ENCODE results near the gene FARS2. TPM values are rescaled to one million over a fixed set of nuclear protein-coding genes. Genes with fewer than 3 reads are reported as not detected.

Gene FARS2
- polyA plus RNA-seq, 2 of the 4 experiments (the other 2 are of a cell fraction): 12.9 to 17.5 TPM

DNA sequence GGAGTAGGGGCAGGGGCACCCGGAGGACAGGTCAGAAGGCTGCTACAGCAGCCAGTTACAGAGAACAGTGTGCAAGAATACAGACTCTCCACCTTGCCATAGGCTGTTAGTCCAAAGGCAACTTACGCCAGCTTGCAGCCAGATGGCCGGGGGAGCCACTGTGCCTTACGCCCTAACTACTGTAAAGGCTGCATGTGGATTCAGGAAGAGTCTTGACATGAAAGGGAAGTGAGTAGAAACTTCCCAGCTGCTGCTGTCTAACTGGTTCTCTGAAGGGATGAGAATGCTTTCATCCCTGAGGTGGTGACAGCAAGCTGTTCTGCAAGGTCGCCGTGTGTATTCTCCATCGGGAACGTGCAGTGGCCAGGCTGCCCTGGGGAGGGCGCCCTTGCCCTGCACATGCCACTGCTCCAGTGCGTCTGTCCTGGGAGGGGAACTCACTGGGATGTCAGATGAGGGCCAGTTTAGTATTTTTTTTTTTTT is 46.7 kb upstream of the FARS2 start:
- ATAC-seq (peak in 1 of 2 experiments; percentile 86; a peak in 3 of 6 replicates), DNase-seq (ENCODE audit: low read depth in 1 of 2, low spot score in 1 of 2) (peak in 1 of 2 experiments; percentile 25), FAIRE-seq (no peak)
- CTCF ChIA-PET: interaction anchor here (0.6 to 1.3 kb wide), 6 partner anchors 11 to 1605 kb away, joined by 3 read pairs; no protein-coding TSS in a partner anchor
- POLR2A ChIA-PET: interaction anchor here (0.7 kb wide), 1 partner anchor 887 kb away, joined by 5 read pairs; no protein-coding TSS in a partner anchor
- Histone ChIP-seq H3K4me2 (no peak overlapping the region), H3K27ac (no peak overlapping the region), H3K4me3 (no peak overlapping the region), H3K9me3 (no peaks in the 10 kb centered on the region), H3K4me1 (no peaks in the 10 kb centered on the region)
- WGBS (ENCODE audit: missing lambda C conversion rate): 56% methylated on average over 5 of the region's 10 CpGs
- TF ChIP-seq, protein P1, sequence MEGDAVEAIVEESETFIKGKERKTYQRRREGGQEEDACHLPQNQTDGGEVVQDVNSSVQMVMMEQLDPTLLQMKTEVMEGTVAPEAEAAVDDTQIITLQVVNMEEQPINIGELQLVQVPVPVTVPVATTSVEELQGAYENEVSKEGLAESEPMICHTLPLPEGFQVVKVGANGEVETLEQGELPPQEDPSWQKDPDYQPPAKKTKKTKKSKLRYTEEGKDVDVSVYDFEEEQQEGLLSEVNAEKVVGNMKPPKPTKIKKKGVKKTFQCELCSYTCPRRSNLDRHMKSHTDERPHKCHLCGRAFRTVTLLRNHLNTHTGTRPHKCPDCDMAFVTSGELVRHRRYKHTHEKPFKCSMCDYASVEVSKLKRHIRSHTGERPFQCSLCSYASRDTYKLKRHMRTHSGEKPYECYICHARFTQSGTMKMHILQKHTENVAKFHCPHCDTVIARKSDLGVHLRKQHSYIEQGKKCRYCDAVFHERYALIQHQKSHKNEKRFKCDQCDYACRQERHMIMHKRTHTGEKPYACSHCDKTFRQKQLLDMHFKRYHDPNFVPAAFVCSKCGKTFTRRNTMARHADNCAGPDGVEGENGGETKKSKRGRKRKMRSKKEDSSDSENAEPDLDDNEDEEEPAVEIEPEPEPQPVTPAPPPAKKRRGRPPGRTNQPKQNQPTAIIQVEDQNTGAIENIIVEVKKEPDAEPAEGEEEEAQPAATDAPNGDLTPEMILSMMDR (IDR thresholded peaks at IDR 0.05): peak; percentile 36; the same call in 2 of the 3 replicates
- TF ChIP-seq TFCP2L1 (CRISPR knock-in tag; IDR thresholded peaks at IDR 0.05): no peak
- peak; percentile 35 to 58; a peak in 3 of 5 replicates for TF ChIP-seq RAD21 (conservative IDR thresholded peaks at IDR 0.05 in 1 of 2, IDR thresholded peaks at IDR 0.05 in 1 of 2)

DNA sequence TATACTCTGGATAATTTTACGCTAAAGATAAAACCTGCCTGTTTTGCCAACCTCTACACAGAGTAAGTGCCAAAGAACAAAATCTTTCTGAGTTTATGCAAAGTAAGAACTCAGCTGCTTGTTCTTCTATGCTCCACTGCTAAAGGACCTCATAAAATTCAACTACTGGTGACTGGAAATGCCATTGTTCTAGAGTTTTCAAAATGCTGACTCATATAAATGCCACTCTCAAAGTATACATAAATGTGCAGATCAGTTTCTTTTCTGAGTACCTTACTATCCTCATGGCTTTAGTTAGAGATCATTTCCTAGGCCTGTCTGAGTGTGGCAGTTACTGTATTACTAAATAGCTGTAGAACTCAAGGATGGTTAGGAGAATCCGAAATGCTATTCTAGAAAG is 46.2 kb upstream of the FARS2 start:
- no peaks in the 10 kb centered on the region for H3K9me3 ChIP-seq
- no peak overlapping the region for H3K4me2 ChIP-seq
- H3K27ac ChIP-seq: no peak overlapping the region
- no peak overlapping the region for H3K4me3 ChIP-seq
- FAIRE-seq (no peak), DNase-seq (ENCODE audit: low read depth in 1 of 2, low spot score in 1 of 2) (no peak), ATAC-seq (no peak)
- H3K4me1 ChIP-seq: no peaks in the 10 kb centered on the region
- TF ChIP-seq MYC (IDR thresholded peaks at IDR 0.05; ENCODE audit: borderline replicate concordance, low read length) (no peak), MAFK (IDR thresholded peaks at IDR 0.05; ENCODE audit: partially characterized antibody) (peak; percentile 84)
- 100% methylated on average over 2 of the region's 2 CpGs for WGBS (ENCODE audit: missing lambda C conversion rate)
- ChIA-PET CTCF (interaction anchor here (0.8 to 1.0 kb wide), 4 partner anchors 11 to 71 kb away, joined by 3 read pairs; no protein-coding TSS in a partner anchor), POLR2A (interaction anchor here (0.7 kb wide), 1 partner anchor 888 kb away, joined by 5 read pairs; no protein-coding TSS in a partner anchor)

DNA sequence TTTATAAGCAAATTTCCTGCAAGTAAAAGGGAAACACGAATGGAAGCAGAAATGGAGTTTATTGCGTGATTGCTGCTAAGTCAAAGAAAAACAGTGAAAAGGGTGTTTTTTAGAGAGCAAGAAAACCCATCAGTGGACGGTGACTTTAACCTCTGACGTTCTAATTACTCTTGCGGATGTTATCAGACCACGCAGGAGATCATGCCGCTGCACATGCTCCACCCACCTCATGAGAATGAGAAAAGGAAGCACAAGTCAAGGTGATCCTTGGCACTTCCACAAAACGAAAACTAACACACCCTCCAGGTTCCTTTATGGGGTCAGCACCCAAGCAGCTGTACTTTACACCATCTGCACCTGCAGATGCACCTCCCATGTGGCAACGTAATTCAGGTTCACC is 45.5 kb upstream of the FARS2 start:
- no peak overlapping the region for H3K4me2 ChIP-seq
- H3K4me1 ChIP-seq: no peaks in the 10 kb centered on the region
- DNase-seq (ENCODE audit: low read depth in 1 of 2, low spot score in 1 of 2) (no peak), FAIRE-seq (no peak), ATAC-seq (no peak)
- CTCF ChIA-PET: interaction anchor here (0.5 to 1.0 kb wide), 5 partner anchors 16 to 231 kb away, joined by 3 read pairs; no protein-coding TSS in a partner anchor
- TF ChIP-seq FOXS1 (CRISPR knock-in tag; IDR thresholded peaks at IDR 0.05) (no peak), FOSL2 (IDR thresholded peaks at IDR 0.05) (no peak), FOSL2 (CRISPR knock-in tag; IDR thresholded peaks at IDR 0.05) (no peak), HOXA7 (CRISPR knock-in tag; IDR thresholded peaks at IDR 0.05) (no peak), ZFP36 (IDR thresholded peaks at IDR 0.05; ENCODE audit: borderline replicate concordance, partially characterized antibody) (no peak), TP53 (CRISPR knock-in tag; IDR thresholded peaks at IDR 0.05) (no peak), NPAS2 (CRISPR knock-in tag; IDR thresholded peaks at IDR 0.05; ENCODE audit: borderline replicate concordance) (no peak), CHD2 (IDR thresholded peaks at IDR 0.05; ENCODE audit: low read length, partially characterized antibody) (no peak), GATA3 (IDR thresholded peaks at IDR 0.05; ENCODE audit: borderline replicate concordance) (no peak), PHF8 (IDR thresholded peaks at IDR 0.05; ENCODE audit: borderline replicate concordance, low read depth) (no peak), ZC3H11A (IDR thresholded peaks at IDR 0.05) (no peak), HDAC2 (IDR thresholded peaks at IDR 0.05) (no peak), MYC (IDR thresholded peaks at IDR 0.05; ENCODE audit: borderline replicate concordance, low read length) (no peak), CHD4 (IDR thresholded peaks at IDR 0.05; ENCODE audit: borderline replicate concordance) (no peak), SMC3 (IDR thresholded peaks at IDR 0.05) (no peak), BHLHE40 (IDR thresholded peaks at IDR 0.05; ENCODE audit: low read depth, low read length) (no peak), RARB (CRISPR knock-in tag; IDR thresholded peaks at IDR 0.05) (no peak)
- TF ChIP-seq, protein P2, sequence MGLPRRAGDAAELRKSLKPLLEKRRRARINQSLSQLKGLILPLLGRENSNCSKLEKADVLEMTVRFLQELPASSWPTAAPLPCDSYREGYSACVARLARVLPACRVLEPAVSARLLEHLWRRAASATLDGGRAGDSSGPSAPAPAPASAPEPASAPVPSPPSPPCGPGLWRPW (IDR thresholded peaks at IDR 0.05): no peak
- TF ChIP-seq, protein P3, sequence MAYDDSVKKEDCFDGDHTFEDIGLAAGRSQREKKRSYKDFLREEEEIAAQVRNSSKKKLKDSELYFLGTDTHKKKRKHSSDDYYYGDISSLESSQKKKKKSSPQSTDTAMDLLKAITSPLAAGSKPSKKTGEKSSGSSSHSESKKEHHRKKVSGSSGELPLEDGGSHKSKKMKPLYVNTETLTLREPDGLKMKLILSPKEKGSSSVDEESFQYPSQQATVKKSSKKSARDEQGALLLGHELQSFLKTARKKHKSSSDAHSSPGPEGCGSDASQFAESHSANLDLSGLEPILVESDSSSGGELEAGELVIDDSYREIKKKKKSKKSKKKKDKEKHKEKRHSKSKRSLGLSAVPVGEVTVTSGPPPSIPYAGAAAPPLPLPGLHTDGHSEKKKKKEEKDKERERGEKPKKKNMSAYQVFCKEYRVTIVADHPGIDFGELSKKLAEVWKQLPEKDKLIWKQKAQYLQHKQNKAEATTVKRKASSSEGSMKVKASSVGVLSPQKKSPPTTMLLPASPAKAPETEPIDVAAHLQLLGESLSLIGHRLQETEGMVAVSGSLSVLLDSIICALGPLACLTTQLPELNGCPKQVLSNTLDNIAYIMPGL (CRISPR knock-in tag; IDR thresholded peaks at IDR 0.05; ENCODE audit: borderline replicate concordance): no peak
- TF ChIP-seq, protein P4, sequence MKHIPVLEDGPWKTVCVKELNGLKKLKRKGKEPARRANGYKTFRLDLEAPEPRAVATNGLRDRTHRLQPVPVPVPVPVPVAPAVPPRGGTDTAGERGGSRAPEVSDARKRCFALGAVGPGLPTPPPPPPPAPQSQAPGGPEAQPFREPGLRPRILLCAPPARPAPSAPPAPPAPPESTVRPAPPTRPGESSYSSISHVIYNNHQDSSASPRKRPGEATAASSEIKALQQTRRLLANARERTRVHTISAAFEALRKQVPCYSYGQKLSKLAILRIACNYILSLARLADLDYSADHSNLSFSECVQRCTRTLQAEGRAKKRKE (CRISPR knock-in tag; IDR thresholded peaks at IDR 0.05; ENCODE audit: low read depth): no peak
- TF ChIP-seq, protein P5, sequence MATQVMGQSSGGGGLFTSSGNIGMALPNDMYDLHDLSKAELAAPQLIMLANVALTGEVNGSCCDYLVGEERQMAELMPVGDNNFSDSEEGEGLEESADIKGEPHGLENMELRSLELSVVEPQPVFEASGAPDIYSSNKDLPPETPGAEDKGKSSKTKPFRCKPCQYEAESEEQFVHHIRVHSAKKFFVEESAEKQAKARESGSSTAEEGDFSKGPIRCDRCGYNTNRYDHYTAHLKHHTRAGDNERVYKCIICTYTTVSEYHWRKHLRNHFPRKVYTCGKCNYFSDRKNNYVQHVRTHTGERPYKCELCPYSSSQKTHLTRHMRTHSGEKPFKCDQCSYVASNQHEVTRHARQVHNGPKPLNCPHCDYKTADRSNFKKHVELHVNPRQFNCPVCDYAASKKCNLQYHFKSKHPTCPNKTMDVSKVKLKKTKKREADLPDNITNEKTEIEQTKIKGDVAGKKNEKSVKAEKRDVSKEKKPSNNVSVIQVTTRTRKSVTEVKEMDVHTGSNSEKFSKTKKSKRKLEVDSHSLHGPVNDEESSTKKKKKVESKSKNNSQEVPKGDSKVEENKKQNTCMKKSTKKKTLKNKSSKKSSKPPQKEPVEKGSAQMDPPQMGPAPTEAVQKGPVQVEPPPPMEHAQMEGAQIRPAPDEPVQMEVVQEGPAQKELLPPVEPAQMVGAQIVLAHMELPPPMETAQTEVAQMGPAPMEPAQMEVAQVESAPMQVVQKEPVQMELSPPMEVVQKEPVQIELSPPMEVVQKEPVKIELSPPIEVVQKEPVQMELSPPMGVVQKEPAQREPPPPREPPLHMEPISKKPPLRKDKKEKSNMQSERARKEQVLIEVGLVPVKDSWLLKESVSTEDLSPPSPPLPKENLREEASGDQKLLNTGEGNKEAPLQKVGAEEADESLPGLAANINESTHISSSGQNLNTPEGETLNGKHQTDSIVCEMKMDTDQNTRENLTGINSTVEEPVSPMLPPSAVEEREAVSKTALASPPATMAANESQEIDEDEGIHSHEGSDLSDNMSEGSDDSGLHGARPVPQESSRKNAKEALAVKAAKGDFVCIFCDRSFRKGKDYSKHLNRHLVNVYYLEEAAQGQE (IDR thresholded peaks at IDR 0.05): no peak
- H3K4me3 ChIP-seq: no peak overlapping the region
- no peak overlapping the region for H3K27ac ChIP-seq
- 87% methylated on average over 9 of the region's 9 CpGs for WGBS (ENCODE audit: missing lambda C conversion rate)
- H3K9me3 ChIP-seq: no peaks in the 10 kb centered on the region
- POLR2A ChIA-PET: no interaction called here

All from A549 (cell line).